ENCODE data around the gene CD163L1.

- TF ChIP-seq CTCF (IDR thresholded peaks at IDR 0.05; ENCODE audit: low read depth, low read length): no peak
- TF ChIP-seq MYC (IDR thresholded peaks at IDR 0.05; ENCODE audit: low read depth, low read length): no peak
Observed at GRCh38 chr12:7485095-7485494, 41.1 kb upstream of the CD163L1 start.
